NCI-H146 treated with DMSO at 0.1 percent for 48 hours (cell line): ENCODE measurements around the gene CHRM2.
"Not testable (repeated sequence)": the region's sequence is repeated elsewhere in the genome, so short reads cannot be mapped to it uniquely, and the experiment has no call there.

Experiments
- DNase-seq: peaks from one replicate; lab custom pipeline; 2025; ENCODE audit not compliant: unreplicated experiment; lab: John Stamatoyannopoulos, UW

Gene CHRM2

GRCh38 chr7:136868496-136869000 is at the start of gene CHRM2:
Gene CHRM2 (plus strand): TSS chr7:136868652. CDS start chr7:137014866, 146,214 bp downstream.
- no peak for DNase-seq

- DNase-seq: not testable (repeated sequence)
These were observed 37.1 kb upstream of the CHRM2 start for GRCh38 chr7:136831398-136831797.

GRCh38 chr7:136845899-136846465 is 22.5 kb upstream of the CHRM2 start:
- DNase-seq: no peak

GRCh38 chr7:136847858-136848257 is 20.6 kb upstream of the CHRM2 start:
- DNase-seq: no peak

- no peak for DNase-seq
These were observed 14.8 kb upstream of the CHRM2 start for GRCh38 chr7:136853654-136854053.

- DNase-seq: no peak
These were observed 10.9 kb upstream of the CHRM2 start for GRCh38 chr7:136857573-136857972.

- DNase-seq: no peak
These were observed 8.6 kb upstream of the CHRM2 start for GRCh38 chr7:136859803-136860202.

- DNase-seq: no peak
These were observed 3.2 kb upstream of the CHRM2 start for GRCh38 chr7:136865236-136865635.

GRCh38 chr7:136865777-136866176 is 2.7 kb upstream of the CHRM2 start:
- no peak for DNase-seq

GRCh38 chr7:136869001-136869961 is 829 bp downstream of the CHRM2 start:
- DNase-seq: no peak

GRCh38 chr7:136869991-136870865 is 1.8 kb downstream of the CHRM2 start:
- DNase-seq: no peak

GRCh38 chr7:136870866-136871487 is 2.5 kb downstream of the CHRM2 start:
- DNase-seq: no peak

GRCh38 chr7:136874393-136875032 is 6.1 kb downstream of the CHRM2 start:
- no peak for DNase-seq

- no peak for DNase-seq
These were observed 9.1 kb downstream of the CHRM2 start for GRCh38 chr7:136877509-136877908.

GRCh38 chr7:136877990-136878389 is 9.5 kb downstream of the CHRM2 start:
- DNase-seq: no peak

GRCh38 chr7:136878878-136879277 is 10.4 kb downstream of the CHRM2 start:
- no peak for DNase-seq

- no peak for DNase-seq
These were observed 14.6 kb downstream of the CHRM2 start for GRCh38 chr7:136883046-136883445.

GRCh38 chr7:136884492-136884891 is 16.0 kb downstream of the CHRM2 start:
- DNase-seq: no peak

GRCh38 chr7:136887317-136887716 is 18.9 kb downstream of the CHRM2 start:
- no peak for DNase-seq

GRCh38 chr7:136890399-136890798 is 21.9 kb downstream of the CHRM2 start:
- DNase-seq: no peak
